Keratinocyte (primary cell): ENCODE measurements around the gene ORM1. TPM values are rescaled to one million over a fixed set of nuclear protein-coding genes. Genes with fewer than 3 reads are reported as not detected.

ENCODE experiments used
- DNase-seq: peaks from one replicate; pipeline ENCODE4 v3.0.0-alpha.2; 2011; ENCODE audit warnings: low read depth, missing footprints, low spot score
- FAIRE-seq: peaks from 2 replicates; lab custom pipeline; 2011; peaks lifted over from hg19 to GRCh38; lab: Jason Lieb, UNC
- H2AFZ ChIP-seq: 2 replicates; pipeline ENCODE4 v1.6.0; 2012; ENCODE audit warnings: low read length, control low read depth, inconsistent platforms; ENCODE audit not compliant: control insufficient read depth
- H3K27ac ChIP-seq: 2 replicates; pipeline ENCODE4 v1.5.1; 2011; ENCODE audit warnings: low read length; ENCODE audit not compliant: control insufficient read depth, insufficient read depth
- H3K27me3 ChIP-seq: 3 replicates; pipeline ENCODE4 v1.6.0; 2011; ENCODE audit warnings: low read length; ENCODE audit not compliant: control insufficient read depth, insufficient read depth; ENCODE audit errors: extremely low read depth
- H3K36me3 ChIP-seq, 2 experiments: 2 replicates in 1 of 2; 3 replicates in 1 of 2; pipeline ENCODE4 v1.5.1; 2011; ENCODE audit warnings: low read length in 2 of 2, mild to moderate bottlenecking in 1 of 2; ENCODE audit not compliant: control insufficient read depth in 2 of 2, insufficient read depth in 2 of 2; ENCODE audit errors: extremely low read depth in 1 of 2
- H3K4me1 ChIP-seq: 3 replicates; pipeline ENCODE4 v1.5.1; 2011; ENCODE audit warnings: low read length; ENCODE audit not compliant: control insufficient read depth, insufficient read depth; ENCODE audit errors: extremely low read depth
- H3K4me2 ChIP-seq: 3 replicates; pipeline ENCODE4 v1.6.0; 2011; ENCODE audit warnings: low read depth, low read length; ENCODE audit not compliant: control insufficient read depth, insufficient read depth; ENCODE audit errors: extremely low read depth
- H3K4me3 ChIP-seq, 3 experiments: fragments of 200-600 bp in 1 of 3; sonication (generic) in 1 of 3; 2 replicates in 2 of 3; 3 replicates in 1 of 3; pipeline ENCODE4 v1.5.1; 2011 to 2016; ENCODE audit warnings: low read length in 3 of 3, mild to moderate bottlenecking in 3 of 3, control low read depth in 2 of 3, inconsistent platforms in 1 of 3, low read depth in 1 of 3, mixed read lengths in 1 of 3, mixed run types in 1 of 3, moderate library complexity in 1 of 3; ENCODE audit not compliant: control insufficient read depth in 2 of 3, insufficient read depth in 2 of 3; ENCODE audit errors: extremely low read depth in 1 of 3
- H3K79me2 ChIP-seq: 2 replicates; pipeline ENCODE4 v1.6.0; 2012; ENCODE audit warnings: low read length; ENCODE audit not compliant: control insufficient read depth, insufficient read depth
- H3K9ac ChIP-seq: 3 replicates; pipeline ENCODE4 v1.6.0; 2011; ENCODE audit warnings: low read length; ENCODE audit not compliant: control insufficient read depth, insufficient read depth; ENCODE audit errors: extremely low read depth
- H3K9me1 ChIP-seq: 3 replicates; pipeline ENCODE4 v1.6.0; 2011; ENCODE audit warnings: low read length; ENCODE audit not compliant: control insufficient read depth, insufficient read depth; ENCODE audit errors: extremely low read depth
- H3K9me3 ChIP-seq: 2 replicates; pipeline ENCODE4 v1.5.1; 2012; ENCODE audit warnings: low read depth, low read length; ENCODE audit not compliant: control insufficient read depth
- H4K20me1 ChIP-seq: 3 replicates; pipeline ENCODE4 v1.6.0; 2011; ENCODE audit warnings: low read length; ENCODE audit not compliant: control insufficient read depth, insufficient read depth; ENCODE audit errors: extremely low read depth
- CTCF ChIP-seq, 3 experiments: IDR thresholded peaks in 1 of 3; conservative IDR thresholded peaks in 1 of 3; optimal IDR thresholded peaks in 1 of 3; 2 replicates in 2 of 3; 3 replicates in 1 of 3; pipeline versions ENCODE3 to v1.5.1; 2011; ENCODE audit warnings: low read length in 3 of 3, mild to moderate bottlenecking in 3 of 3, moderate library complexity in 2 of 3, control low read depth in 1 of 3, inconsistent platforms in 1 of 3; ENCODE audit not compliant: insufficient read depth in 2 of 3; ENCODE audit errors: extremely low read depth in 1 of 3
- EZH2 ChIP-seq: IDR thresholded peaks from one replicate; pipeline ENCODE4 v1.6.1; 2012; ENCODE audit warnings: inconsistent platforms, mild to moderate bottlenecking, low read length, moderate library complexity
- dilution Hi-C: fragments of 300-500 bp; cut with MboI; formaldehyde crosslinking; loops from one replicate; pipeline ENCODE4 v1.7.0; 2020; ENCODE audit warnings: low sequenced_read_pairs; ENCODE audit not compliant: extremely low pct_ligation_motif_present
- polyA plus RNA-seq, 5 experiments: library from polyadenylated mRNA; depleted of rRNA in 3 of 5; stranded (reverse) in 3 of 5; stranded (forward) in 1 of 5; unstranded in 1 of 5; fragments of >200 nt; gene quantifications; 1 replicate in 1 of 5; 2 replicates in 3 of 5; 3 replicates in 1 of 5; pipeline versions ENCODE4 v1.2.1 to v1.2.3, GENCODE V29; 2011 to 2012; ENCODE audit warnings: missing spikeins in 2 of 5, low read depth in 1 of 5, low replicate concordance in 1 of 5

The ORM1 gene
- polyA plus RNA-seq, 1 donor (not counting 4 experiments of a cell fraction or from before 2014, with no cell fraction given), result not detected

- H3K9me1 ChIP-seq, result no peaks in the 10 kb centered on the region
- H4K20me1 ChIP-seq, result no peaks in the 10 kb centered on the region
- H3K4me1 ChIP-seq, result peaks cover 42% of the 10 kb centered on the region
- H3K9ac ChIP-seq, result no peak overlapping the region
- no peak overlapping the region for H3K4me3 ChIP-seq
- dilution Hi-C loops, result no loop called here
- DNase-seq, result no peak
- no peaks in the 10 kb centered on the region for H3K79me2 ChIP-seq
- H2AFZ ChIP-seq, result no peak overlapping the region
- TF ChIP-seq CTCF (optimal IDR thresholded peaks at IDR 0.05 in 1 of 3, IDR thresholded peaks at IDR 0.05 in 1 of 3, conservative IDR thresholded peaks at IDR 0.05 in 1 of 3; ENCODE audit: extremely low read depth in 1 of 3, insufficient read depth in 2 of 3, low read length in 3 of 3) (no peak), EZH2 (no peak)
- H3K9me3 ChIP-seq, result no peaks in the 10 kb centered on the region
- H3K36me3 ChIP-seq, result peaks cover 8 to 12% of the 10 kb centered on the region in 2 experiments
- no peak overlapping the region for H3K27ac ChIP-seq
- no peak for FAIRE-seq
- no peaks in the 10 kb centered on the region for H3K27me3 ChIP-seq
- no peak overlapping the region for H3K4me2 ChIP-seq
These were observed 36.7 kb upstream of the ORM1 start for GRCh38 chr9:114286146-114286679.

GRCh38 chr9:114287001-114287762 lies 35.7 kb upstream of the ORM1 start:
- Histone ChIP-seq H3K27ac (peak overlapping the region; percentile 99), H3K4me3 (no peak overlapping the region), H3K9ac (peak overlapping the region; percentile 93), H3K9me3 (no peaks in the 10 kb centered on the region), H4K20me1 (no peaks in the 10 kb centered on the region), H3K27me3 (no peaks in the 10 kb centered on the region), H3K4me1 (peaks cover 36% of the 10 kb centered on the region), H3K79me2 (no peaks in the 10 kb centered on the region), H2AFZ (no peak overlapping the region), H3K36me3 (peaks cover 12 to 20% of the 10 kb centered on the region in 2 experiments), H3K9me1 (no peaks in the 10 kb centered on the region), H3K4me2 (no peak overlapping the region)
- FAIRE-seq (no peak), DNase-seq (no peak)
- dilution Hi-C loops, result no loop called here
- TF ChIP-seq CTCF (optimal IDR thresholded peaks at IDR 0.05 in 1 of 3, IDR thresholded peaks at IDR 0.05 in 1 of 3, conservative IDR thresholded peaks at IDR 0.05 in 1 of 3; ENCODE audit: extremely low read depth in 1 of 3, insufficient read depth in 2 of 3, low read length in 3 of 3), result no peak
- TF ChIP-seq EZH2, result no peak
